Measurements from ENCODE around the gene OTOP1.
"Not testable (repeated sequence)": the region's sequence is repeated elsewhere in the genome, so short reads cannot be mapped to it uniquely, and the experiment has no call there.

Gene OTOP1

GRCh38 chr4:4164532-4165173, 62.1 kb downstream of the OTOP1 start:
- not testable (repeated sequence) for DNase-seq (ENCODE audit: low read depth in 2 of 2)

- DNase-seq (ENCODE audit: low read depth in 2 of 2) = not testable (repeated sequence)
These were observed 64.5 kb downstream of the OTOP1 start for GRCh38 chr4:4162186-4162585.

GRCh38 chr4:4160956-4161665, 65.6 kb downstream of the OTOP1 start:
- DNase-seq (ENCODE audit: low read depth in 2 of 2) = peak in 1 of 2 donors; percentile 4

GRCh38 chr4:4145622-4146021, 81.1 kb downstream of the OTOP1 start:
- DNase-seq (ENCODE audit: low read depth in 2 of 2) = peak; percentile 8 to 24

GRCh38 chr4:4143376-4143775, 83.4 kb downstream of the OTOP1 start:
- not testable (repeated sequence) for DNase-seq (ENCODE audit: low read depth in 2 of 2)

GRCh38 chr4:4142679-4143078, 84.0 kb downstream of the OTOP1 start:
- not testable (repeated sequence) for DNase-seq (ENCODE audit: low read depth in 2 of 2)

- DNase-seq (ENCODE audit: low read depth in 2 of 2) = not testable (repeated sequence)
These were observed 85.5 kb downstream of the OTOP1 start for GRCh38 chr4:4141186-4141585.

Data from stimulated activated CD4-positive, alpha-beta T cell treated with anti-CD3 and anti-CD28 coated beads, Interleukin-1b, Interleukin-23, amount 100 ng/mL, for 4 hours (primary cell).